K562 (cell line): ENCODE measurements around the gene CTIF. TPM values are rescaled to one million over a fixed set of nuclear protein-coding genes. Genes with fewer than 3 reads are reported as not detected.
A peak's percentile ranks its signal among the peaks of the same experiment; 100 is the strongest.

Source experiments
- ATAC-seq: fragments of 200-7000 bp; cut with Tn5 transposase; 3 replicates; pipeline ENCODE4 v1.9.1; 2020; ENCODE audit warnings: moderate library complexity
- BruUV-seq: library from RNA; stranded (reverse); fragments of 400-500 nt; replicated peaks from 2 replicates; lab custom pipeline; 2021; lab: Mats Ljungman, UMichigan
- CTCF ChIA-PET: fragments of 300-600 bp; formaldehyde crosslinking; extraction: SDS; loops from one replicate; lab custom pipeline; 2021; ENCODE audit warnings: low intra/inter-chr PET ratio; lab: Yijun Ruan, JAX
- POLR2A ChIA-PET: fragments of 300-600, 350-650 bp; sonication (Branson Sonifier 250); formaldehyde crosslinking; extraction: SDS; loops from one replicate; lab custom pipeline; 2021; ENCODE audit warnings: antibody characterized with exemption, inconsistent platforms; lab: Yijun Ruan, JAX
- DNase-seq, 4 experiments: peaks; one replicate each; pipeline versions ENCODE4 v3.0.0 to v3.0.0-alpha.2; 2011 to 2018; ENCODE audit warnings: low spot score in 3 of 4, mixed read lengths in 3 of 4; ENCODE audit errors: extremely low read depth in 1 of 4
- FAIRE-seq: peaks from 2 replicates; lab custom pipeline; 2011; peaks lifted over from hg19 to GRCh38; lab: Jason Lieb, UNC
- H2AFZ ChIP-seq: 2 replicates; pipeline ENCODE4 v1.6.0; 2011; ENCODE audit warnings: low read depth, low read length, control low read depth, inconsistent platforms
- H3K27ac ChIP-seq: fragments of 200-600 bp; 3 replicates; pipeline ENCODE4 v1.8.0; 2011; ENCODE audit warnings: low read depth, mild to moderate bottlenecking, control low read depth, inconsistent platforms, low read length, moderate library complexity, mixed read lengths; ENCODE audit errors: extremely low read depth
- H3K27me3 ChIP-seq, 2 experiments: fragments of 300-600 bp in 1 of 2; 2 replicates in 1 of 2; 3 replicates in 1 of 2; pipeline versions ENCODE4 v1.6.0 to v1.8.0; 2011; ENCODE audit warnings: inconsistent platforms in 2 of 2, low read length in 2 of 2, mild to moderate bottlenecking in 1 of 2, mixed read lengths in 1 of 2, moderate library complexity in 1 of 2; ENCODE audit not compliant: control insufficient read depth in 2 of 2, insufficient read depth in 2 of 2
- H3K36me3 ChIP-seq: fragments of 300-600 bp; 3 replicates; pipeline ENCODE4 v1.8.0; 2011; ENCODE audit warnings: mild to moderate bottlenecking, low read length, inconsistent platforms; ENCODE audit not compliant: control insufficient read depth, insufficient read depth
- H3K4me1 ChIP-seq, 2 experiments: fragments of 200-600 bp in 1 of 2; replicated peaks in 1 of 2; 2 replicates in 1 of 2; 3 replicates in 1 of 2; pipeline versions ENCODE4 v1.5.1 to v1.8.0; 2011; ENCODE audit warnings: inconsistent platforms in 2 of 2, low read length in 2 of 2, mild to moderate bottlenecking in 1 of 2, mixed read lengths in 1 of 2, moderate library complexity in 1 of 2; ENCODE audit not compliant: control insufficient read depth in 2 of 2, insufficient read depth in 2 of 2
- H3K4me2 ChIP-seq: 2 replicates; pipeline ENCODE4 v1.6.1; 2011; ENCODE audit warnings: low read length, control low read depth, inconsistent platforms, mixed read lengths; ENCODE audit not compliant: insufficient read depth
- H3K4me3 ChIP-seq: fragments of 200-600 bp; sonication (generic), shearing (Covaris generic); 2 replicates; pipeline ENCODE4 v1.5.1; 2016; ENCODE audit warnings: control low read depth, inconsistent platforms
- H3K79me2 ChIP-seq: fragments of 200-600 bp; 3 replicates; pipeline ENCODE4 v1.8.0; 2011; ENCODE audit warnings: low read length, inconsistent platforms; ENCODE audit not compliant: control insufficient read depth, insufficient read depth
- H3K9ac ChIP-seq, 2 experiments: 2 replicates each; pipeline versions ENCODE4 v1.6.0 to v1.6.1; 2011; ENCODE audit warnings: low read depth in 2 of 2, low read length in 2 of 2, control low read depth in 1 of 2, inconsistent platforms in 1 of 2, mild to moderate bottlenecking in 1 of 2, mixed read lengths in 1 of 2; ENCODE audit not compliant: insufficient read depth in 1 of 2
- H3K9me1 ChIP-seq: one replicate; pipeline ENCODE4 v1.6.0; 2011; ENCODE audit warnings: inconsistent platforms, mild to moderate bottlenecking, low read length, moderate library complexity; ENCODE audit not compliant: control insufficient read depth, insufficient read depth
- H3K9me3 ChIP-seq: replicated peaks from 2 replicates; pipeline ENCODE4 v1.5.1; 2011; ENCODE audit warnings: low read depth, low read length, inconsistent platforms; ENCODE audit not compliant: control insufficient read depth, insufficient read depth
- H4K20me1 ChIP-seq: replicated peaks from 2 replicates; pipeline ENCODE4 v1.6.1; 2011; ENCODE audit warnings: low read length, inconsistent platforms, mixed read lengths; ENCODE audit not compliant: control insufficient read depth, insufficient read depth
- C11orf30 ChIP-seq: fragments of 450-650 bp; IDR thresholded peaks from 2 replicates; pipeline ENCODE4 v1.6.1; 2016; ENCODE audit warnings: low read depth, mild to moderate bottlenecking
- CSDE1 ChIP-seq, 2 experiments: fragments of 450-650 bp; IDR thresholded peaks; 2 replicates each; pipeline ENCODE4 v1.6.1; 2016; ENCODE audit warnings: mild to moderate bottlenecking in 1 of 2
- DPF2 ChIP-seq: fragments of 450-650 bp; IDR thresholded peaks from 2 replicates; pipeline ENCODE4 v1.6.1; 2016
- ELK1 ChIP-seq: sonication (generic); formaldehyde crosslinking; IDR thresholded peaks from 2 replicates; pipeline ENCODE4 v1.8.1; 2022; ENCODE audit warnings: missing genetic modification reagents
- ETV1 ChIP-seq: fragments of 450-650 bp; conservative IDR thresholded peaks from 2 replicates; pipeline ENCODE4 v1.6.1; 2016; ENCODE audit warnings: missing genetic modification characterization, control low read depth, low read depth, missing compliant biosample characterization
- ETV6 ChIP-seq, 3 experiments: fragments of 150-350 bp in 1 of 3; sonication (generic) in 1 of 3; formaldehyde crosslinking in 1 of 3; IDR thresholded peaks; 2 replicates each; pipeline versions ENCODE4 v1.6.1 to v1.8.0; 2014 to 2022; ENCODE audit warnings: borderline replicate concordance in 2 of 3, low read depth in 2 of 3, antibody characterized with exemption in 1 of 3, low read length in 1 of 3, mild to moderate bottlenecking in 1 of 3, missing genetic modification reagents in 1 of 3
- HCFC1 ChIP-seq: IDR thresholded peaks from 2 replicates; pipeline ENCODE4 v1.6.1; 2012; ENCODE audit warnings: low read depth, low read length, improper control_type of control experiment
- HDAC3 ChIP-seq: fragments of 450-650 bp; IDR thresholded peaks from 2 replicates; pipeline ENCODE4 v1.6.1; 2018; ENCODE audit warnings: borderline replicate concordance, mild to moderate bottlenecking, moderate library complexity; ENCODE audit not compliant: partially characterized antibody
- MAFF ChIP-seq: IDR thresholded peaks from 2 replicates; pipeline ENCODE4 v1.6.1; 2012; ENCODE audit warnings: low read length, improper control_type of control experiment
- MAFG ChIP-seq: fragments of 450-650 bp; conservative IDR thresholded peaks from 2 replicates; pipeline ENCODE4 v1.6.1; 2016; ENCODE audit warnings: missing genetic modification characterization, missing compliant biosample characterization
- MAFK ChIP-seq: IDR thresholded peaks from 2 replicates; pipeline ENCODE4 v1.6.1; 2011; ENCODE audit warnings: low read length, improper control_type of control experiment
- MEF2A ChIP-seq: IDR thresholded peaks from 2 replicates; pipeline ENCODE4 v1.6.1; 2011; ENCODE audit warnings: low read depth, mild to moderate bottlenecking, low read length, moderate library complexity; ENCODE audit not compliant: control insufficient read depth
- RFX5 ChIP-seq: IDR thresholded peaks from 2 replicates; pipeline ENCODE4 v1.6.1; 2011; ENCODE audit warnings: low read depth, mild to moderate bottlenecking, improper control_type of control experiment, low read length
- RNF2 ChIP-seq: sonication (generic); IDR thresholded peaks from 2 replicates; pipeline ENCODE4 v1.6.1; 2016
- SAFB ChIP-seq: fragments of 200-400 bp; formaldehyde crosslinking; IDR thresholded peaks from 2 replicates; pipeline ENCODE4 v1.6.1; 2017; ENCODE audit warnings: low read depth, low read length, borderline replicate concordance
- SAP30 ChIP-seq: fragments of 200-600 bp; sonication (generic); IDR thresholded peaks from 2 replicates; pipeline ENCODE4 v1.6.1; 2012; ENCODE audit warnings: borderline replicate concordance, low read depth, mild to moderate bottlenecking, moderate library complexity, low read length, control low read depth, inconsistent platforms; ENCODE audit not compliant: insufficient read depth, poor library complexity, severe bottlenecking
- SETDB1 ChIP-seq: IDR thresholded peaks from one replicate; pipeline ENCODE4 v1.6.1; 2012; ENCODE audit warnings: low read length, control low read depth, inconsistent platforms
- SIN3A ChIP-seq, 2 experiments: fragments of 150-350 bp in 1 of 2; IDR thresholded peaks; 2 replicates each; pipeline ENCODE4 v1.6.1; 2011 to 2016; ENCODE audit warnings: borderline replicate concordance in 2 of 2, low read depth in 2 of 2, low read length in 2 of 2, mild to moderate bottlenecking in 2 of 2, moderate library complexity in 2 of 2; ENCODE audit not compliant: control insufficient read depth in 1 of 2
- SMAD1 ChIP-seq: fragments of 150-350 bp; IDR thresholded peaks from 2 replicates; pipeline ENCODE4 v1.6.1; 2014; ENCODE audit warnings: low read length, low read depth; ENCODE audit not compliant: partially characterized antibody
- TCF3 ChIP-seq: sonication (generic); formaldehyde crosslinking; IDR thresholded peaks from 2 replicates; pipeline ENCODE4 v1.4.0; 2020; ENCODE audit warnings: mild to moderate bottlenecking, missing genetic modification reagents
- TEAD2 ChIP-seq: fragments of 450-650 bp; IDR thresholded peaks from 2 replicates; pipeline ENCODE4 v1.6.1; 2016; ENCODE audit warnings: missing genetic modification characterization, control low read depth, missing compliant biosample characterization
- ZBTB7A ChIP-seq: IDR thresholded peaks from 2 replicates; pipeline ENCODE4 v1.6.1; 2011; ENCODE audit warnings: low read depth, mild to moderate bottlenecking, low read length, moderate library complexity, borderline replicate concordance; ENCODE audit not compliant: control insufficient read depth
- ZNF140 ChIP-seq: fragments of 250-450 bp; sonication (Bioruptor Pico); IDR thresholded peaks from 2 replicates; pipeline ENCODE4 v1.8.0; 2021; ENCODE audit warnings: moderate library complexity, mild to moderate bottlenecking, inconsistent platforms
- ZNF282 ChIP-seq: sonication (generic); formaldehyde crosslinking; IDR thresholded peaks from 2 replicates; pipeline ENCODE4 v1.8.1; 2023; ENCODE audit warnings: missing genetic modification reagents
- ZNF316 ChIP-seq: fragments of 450-650 bp; IDR thresholded peaks from 2 replicates; pipeline ENCODE4 v1.6.1; 2016
- ZNF668 ChIP-seq: fragments of 250-450 bp; sonication (Bioruptor Pico); IDR thresholded peaks from 2 replicates; pipeline ENCODE4 v1.8.0; 2022; ENCODE audit warnings: mild to moderate bottlenecking, inconsistent platforms
- ZZZ3 ChIP-seq: fragments of 450-650 bp; IDR thresholded peaks from 2 replicates; pipeline ENCODE4 v1.6.1; 2016; ENCODE audit warnings: antibody characterized with exemption, mild to moderate bottlenecking, moderate library complexity
- WGBS: fragments of 100-300 bp; shearing (Covaris generic); methylation state at CpG from one replicate; pipeline ENCODE4 v1.1.6; 2016; ENCODE audit warnings: low coverage, mixed read lengths; ENCODE audit not compliant: insufficient coverage; ENCODE audit errors: missing lambda C conversion rate; 5-methylcytosine and 5-hydroxymethylcytosine counted together
- in situ Hi-C: fragments of 300-500 bp; cut with MboI; formaldehyde crosslinking; loops from 4 replicates; pipeline ENCODE4 v1.15.0; 2018; ENCODE audit warnings: inconsistent platforms, mixed read lengths
- intact Hi-C: fragments of 100-400 bp; cut with micrococcal nuclease; formaldehyde crosslinking; loops from 2 replicates; pipeline ENCODE4 v1.14.2; 2022
- polyA plus RNA-seq, 8 experiments: library from polyadenylated mRNA; depleted of rRNA in 4 of 8; stranded (reverse) in 5 of 8; unstranded in 3 of 8; fragments of >200 nt; fragmentation: Nextera tagmentation in 2 of 8; fragmentation: Illumina TruSeq in 1 of 8; extraction: Ambion mirVana in 2 of 8; extraction: Trizol in 1 of 8; gene quantifications; 2 replicates each; pipeline versions ENCODE4 v1.2.1 to v1.2.3, GENCODE V29; 2011 to 2014; ENCODE audit warnings: inconsistent platforms in 1 of 8, missing spikeins in 1 of 8
- total RNA-seq, 7 experiments: library from RNA; depleted of rRNA in 6 of 7; stranded (reverse); fragments of >200 nt in 6 of 7; fragmentation: Illumina TruSeq in 2 of 7; extraction: Trizol in 2 of 7; gene quantifications; 2 replicates each; pipeline versions ENCODE4 v1.2.1 to v1.2.3, GENCODE V29; 2011 to 2021; ENCODE audit warnings: low replicate concordance in 1 of 7

Gene CTIF
- total and polyA plus RNA-seq, 9 of the 15 experiments (the other 6 are each of a cell fraction or from before 2014, with no cell fraction given), result 0.17 to 11.5 (median 2.2) TPM

- no peaks in the 10 kb centered on the region for H3K36me3 ChIP-seq
- peaks cover 0 to 4% of the 10 kb centered on the region in 2 experiments; a peak in 3 of 5 replicates for H3K27me3 ChIP-seq
- no peaks in the 10 kb centered on the region; a peak in 1 of 5 replicates for H3K4me1 ChIP-seq
- H3K4me2 ChIP-seq, result no peak overlapping the region
- H3K79me2 ChIP-seq, result no peaks in the 10 kb centered on the region
- no TSS peak for BruUV-seq
- 0% methylated on average over 1 of the region's 1 CpG for WGBS
- POLR2A ChIA-PET, result no interaction called here
- ATAC-seq (no peak), FAIRE-seq (no peak), DNase-seq (no peak)
- H4K20me1 ChIP-seq, result no peaks in the 10 kb centered on the region
- H3K9me3 ChIP-seq, result no peaks in the 10 kb centered on the region
- H3K27ac ChIP-seq, result no peak overlapping the region
- no peak overlapping the region for H3K9ac ChIP-seq
- intact Hi-C loops (no loop called here), in situ Hi-C loops (no loop called here)
- H3K4me3 ChIP-seq, result no peak overlapping the region
- H2AFZ ChIP-seq, result no peak overlapping the region
- CTCF ChIA-PET, result no interaction called here
- H3K9me1 ChIP-seq, result no peaks in the 10 kb centered on the region
- TF ChIP-seq ZBTB7A, result no peak
- no peak for TF ChIP-seq HCFC1
- TF ChIP-seq MEF2A, result no peak
- TF ChIP-seq ZNF668 (CRISPR knock-in tag), result no peak
- TF ChIP-seq MAFK, result peak; percentile 76
- TF ChIP-seq ZNF140 (CRISPR knock-in tag), result no peak
- no peak for TF ChIP-seq CSDE1 (IDR thresholded peaks at IDR 0.05)
- TF ChIP-seq SAP30, result no peak
- no peak for TF ChIP-seq ELK1 (CRISPR knock-in tag)
- TF ChIP-seq SMAD1, result no peak
- no peak for TF ChIP-seq RNF2
- no peak for TF ChIP-seq SAFB
- no peak for TF ChIP-seq HDAC3
- TF ChIP-seq ETV1 (tag), result no peak
- TF ChIP-seq ETV6 (IDR thresholded peaks at IDR 0.05; ENCODE audit: borderline replicate concordance in 1 of 2, low read depth in 2 of 2, low read length in 1 of 2), result no peak
- no peak for TF ChIP-seq ETV6 (CRISPR knock-in tag; IDR thresholded peaks at IDR 0.05; ENCODE audit: borderline replicate concordance)
- peak; percentile 82 for TF ChIP-seq C11orf30
- no peak for TF ChIP-seq TEAD2 (tag)
- TF ChIP-seq ZZZ3, result no peak
- TF ChIP-seq MAFG, result peak; percentile 83
- TF ChIP-seq ZNF316, result peak; percentile 86
- no peak for TF ChIP-seq SETDB1
- TF ChIP-seq ZNF282 (CRISPR knock-in tag), result no peak
- TF ChIP-seq RFX5, result no peak
- no peak for TF ChIP-seq TCF3 (CRISPR knock-in tag)
- TF ChIP-seq MAFF, result peak; percentile 68
- no peak for TF ChIP-seq DPF2
- TF ChIP-seq SIN3A (IDR thresholded peaks at IDR 0.05; ENCODE audit: borderline replicate concordance in 2 of 2, control insufficient read depth in 1 of 2, low read depth in 2 of 2, low read length in 2 of 2), result no peak
Observed at GRCh38 chr18:48531082-48531403, 7.8 kb upstream of the CTIF start.
